ENCODE measurements around the gene CATSPERE.
"Not testable (repeated sequence)": the region's sequence is repeated elsewhere in the genome, so short reads cannot be mapped to it uniquely, and the experiment has no call there.

The CATSPERE gene

GRCh38 chr1:244449936-244450508 is 11.1 kb upstream of the CATSPERE start:
- no peak for DNase-seq

- DNase-seq = no peak
Measured at GRCh38 chr1:244450597-244451538, 10.2 kb upstream of the CATSPERE start.

GRCh38 chr1:244451539-244451950 is 9.5 kb upstream of the CATSPERE start, which contains the start of gene ADSS2:
Gene ADSS2, minus strand, starts transcription at chr1:244451909. Its CDS starts 92 bp downstream, at chr1:244451817.
- no peak for DNase-seq

GRCh38 chr1:244451951-244452795 is 8.9 kb upstream of the CATSPERE start:
- DNase-seq = peak; percentile 61

- DNase-seq = no peak
Measured at GRCh38 chr1:244454412-244454811, 6.7 kb upstream of the CATSPERE start.

GRCh38 chr1:244456586-244456985 is 4.5 kb upstream of the CATSPERE start:
- DNase-seq = no peak

- DNase-seq = no peak
Measured at GRCh38 chr1:244458781-244459180, 2.3 kb upstream of the CATSPERE start.

- DNase-seq = no peak
Measured at GRCh38 chr1:244460197-244460596, 876 bp upstream of the CATSPERE start.

GRCh38 chr1:244466724-244467123 is 5.7 kb downstream of the CATSPERE start:
- DNase-seq = no peak

GRCh38 chr1:244473059-244473605 is 12.1 kb downstream of the CATSPERE start:
- no peak for DNase-seq

GRCh38 chr1:244484971-244485370 is 23.9 kb downstream of the CATSPERE start:
- not testable (repeated sequence) for DNase-seq

GRCh38 chr1:244494653-244495052 is 33.6 kb downstream of the CATSPERE start:
- DNase-seq = no peak

GRCh38 chr1:244496186-244496585 is 35.1 kb downstream of the CATSPERE start:
- no peak for DNase-seq

- no peak for DNase-seq
Measured at GRCh38 chr1:244497805-244498204, 36.7 kb downstream of the CATSPERE start.

GRCh38 chr1:244499484-244499883 is 38.4 kb downstream of the CATSPERE start:
- not testable (repeated sequence) for DNase-seq

- not testable (repeated sequence) for DNase-seq
Measured at GRCh38 chr1:244500515-244500914, 39.4 kb downstream of the CATSPERE start.

- DNase-seq = no peak
Measured at GRCh38 chr1:244502630-244503029, 41.6 kb downstream of the CATSPERE start.

- DNase-seq = no peak
Measured at GRCh38 chr1:244513493-244513892, 52.4 kb downstream of the CATSPERE start.

- no peak for DNase-seq
Measured at GRCh38 chr1:244515680-244516079, 54.6 kb downstream of the CATSPERE start.

GRCh38 chr1:244536316-244536715 is 75.2 kb downstream of the CATSPERE start:
- no peak for DNase-seq

GRCh38 chr1:244545511-244545910 is 84.4 kb downstream of the CATSPERE start:
- no peak for DNase-seq

GRCh38 chr1:244548558-244549115 is 87.6 kb downstream of the CATSPERE start:
- no peak for DNase-seq

All from cortex of kidney (tissue), 1 donor.